ENCODE data around the gene PSMB5.

GRCh38 chr14:23053426-23053825 lies 18.7 kb upstream of the PSMB5 start:
- no peak for TF ChIP-seq EZH2phosphoT487 (IDR thresholded peaks at IDR 0.05; ENCODE audit: low read depth, severe bottlenecking, unreplicated experiment)
- no peak for TF ChIP-seq CTCF (IDR thresholded peaks at IDR 0.05; ENCODE audit: poor library complexity)

Data from hepatocyte (in vitro differentiated cells).